ENCODE data around the gene CHD3. TPM values are rescaled to one million over a fixed set of nuclear protein-coding genes. Genes with fewer than 3 reads are reported as not detected.
A peak's percentile ranks its signal among the peaks of the same experiment; 100 is the strongest.

The CHD3 gene
- total RNA-seq, 1 donor from 2014 or later = 119 TPM

- peaks cover 32% of the 10 kb centered on the region for H3K36me3 Mint-ChIP-seq (ENCODE audit: insufficient read depth)
- H3K9me3 Mint-ChIP-seq (ENCODE audit: low read depth) = no peaks in the 10 kb centered on the region
- H3K4me1 Mint-ChIP-seq (ENCODE audit: low read depth) = peaks cover 11% of the 10 kb centered on the region
- H3K27ac Mint-ChIP-seq = no peak overlapping the region
- H3K27me3 Mint-ChIP-seq = no peaks in the 10 kb centered on the region
- TF ChIP-seq, protein P1, sequence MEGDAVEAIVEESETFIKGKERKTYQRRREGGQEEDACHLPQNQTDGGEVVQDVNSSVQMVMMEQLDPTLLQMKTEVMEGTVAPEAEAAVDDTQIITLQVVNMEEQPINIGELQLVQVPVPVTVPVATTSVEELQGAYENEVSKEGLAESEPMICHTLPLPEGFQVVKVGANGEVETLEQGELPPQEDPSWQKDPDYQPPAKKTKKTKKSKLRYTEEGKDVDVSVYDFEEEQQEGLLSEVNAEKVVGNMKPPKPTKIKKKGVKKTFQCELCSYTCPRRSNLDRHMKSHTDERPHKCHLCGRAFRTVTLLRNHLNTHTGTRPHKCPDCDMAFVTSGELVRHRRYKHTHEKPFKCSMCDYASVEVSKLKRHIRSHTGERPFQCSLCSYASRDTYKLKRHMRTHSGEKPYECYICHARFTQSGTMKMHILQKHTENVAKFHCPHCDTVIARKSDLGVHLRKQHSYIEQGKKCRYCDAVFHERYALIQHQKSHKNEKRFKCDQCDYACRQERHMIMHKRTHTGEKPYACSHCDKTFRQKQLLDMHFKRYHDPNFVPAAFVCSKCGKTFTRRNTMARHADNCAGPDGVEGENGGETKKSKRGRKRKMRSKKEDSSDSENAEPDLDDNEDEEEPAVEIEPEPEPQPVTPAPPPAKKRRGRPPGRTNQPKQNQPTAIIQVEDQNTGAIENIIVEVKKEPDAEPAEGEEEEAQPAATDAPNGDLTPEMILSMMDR (IDR thresholded peaks at IDR 0.05; ENCODE audit: unreplicated experiment) = no peak
- H3K4me3 Mint-ChIP-seq (ENCODE audit: low read depth) = no peak overlapping the region
- DNase-seq (ENCODE audit: low spot score, unreplicated experiment) = no peak
These were observed 23.5 kb upstream of the CHD3 start for GRCh38 chr17:7864995-7865650.

DNA sequence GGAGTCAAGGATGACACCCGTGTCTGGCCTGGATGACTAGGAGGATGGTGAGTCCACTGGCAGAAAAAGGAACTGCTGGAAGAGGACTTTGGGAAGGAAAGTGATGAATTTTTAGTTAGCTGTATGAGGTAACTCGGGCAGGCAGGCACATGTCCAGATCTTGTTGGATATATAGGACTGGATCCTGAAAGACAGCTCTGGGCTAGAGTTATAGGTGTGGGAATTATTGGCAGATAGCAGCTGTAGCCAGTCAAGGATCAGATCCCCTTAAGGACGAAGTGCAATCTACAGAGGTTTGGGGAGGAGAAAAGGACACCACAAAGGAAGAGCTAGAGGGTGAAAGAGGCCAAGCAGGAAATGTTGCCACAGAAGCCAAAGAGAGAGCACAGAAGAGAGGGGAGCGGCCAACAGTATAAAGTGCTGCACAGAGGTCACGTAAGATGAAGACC, 20.7 kb upstream of the CHD3 start:
- TF ChIP-seq, protein P1 (IDR thresholded peaks at IDR 0.05; ENCODE audit: unreplicated experiment) = no peak
- Mint-ChIP-seq H3K4me1 (ENCODE audit: low read depth) (peaks cover 9% of the 10 kb centered on the region), H3K9me3 (ENCODE audit: low read depth) (no peaks in the 10 kb centered on the region), H3K27ac (peak overlapping the region; percentile 81), H3K4me3 (ENCODE audit: low read depth) (no peak overlapping the region), H3K27me3 (no peaks in the 10 kb centered on the region), H3K36me3 (ENCODE audit: insufficient read depth) (peaks cover 25% of the 10 kb centered on the region)
- DNase-seq (ENCODE audit: low spot score, unreplicated experiment) = no peak

DNA sequence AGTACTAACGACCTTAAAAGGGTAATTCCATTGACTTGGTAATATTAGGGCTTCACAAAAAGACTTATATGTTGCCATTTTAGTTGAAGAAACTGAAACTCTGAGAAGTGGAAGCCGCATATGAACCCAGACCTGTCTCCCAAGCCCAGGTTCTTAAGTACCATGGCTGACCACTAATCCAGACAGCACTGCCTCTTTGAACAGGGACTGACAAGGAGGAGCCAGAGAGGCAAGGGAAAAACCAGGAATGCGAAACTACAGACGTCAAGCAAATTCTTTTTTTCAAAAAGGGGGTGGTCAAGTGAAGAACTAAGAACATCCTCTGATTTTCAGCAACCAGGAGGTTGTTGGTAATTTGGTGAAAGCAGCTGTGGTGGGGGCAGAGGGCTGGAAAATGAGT, 15.5 kb upstream of the CHD3 start:
- Mint-ChIP-seq H3K36me3 (ENCODE audit: insufficient read depth) (peaks cover 16% of the 10 kb centered on the region), H3K27me3 (no peaks in the 10 kb centered on the region), H3K4me1 (ENCODE audit: low read depth) (no peaks in the 10 kb centered on the region), H3K27ac (no peak overlapping the region), H3K9me3 (ENCODE audit: low read depth) (no peaks in the 10 kb centered on the region), H3K4me3 (ENCODE audit: low read depth) (no peak overlapping the region)
- TF ChIP-seq, protein P1 (IDR thresholded peaks at IDR 0.05; ENCODE audit: unreplicated experiment) = no peak
- DNase-seq (ENCODE audit: low spot score, unreplicated experiment) = no peak

DNA sequence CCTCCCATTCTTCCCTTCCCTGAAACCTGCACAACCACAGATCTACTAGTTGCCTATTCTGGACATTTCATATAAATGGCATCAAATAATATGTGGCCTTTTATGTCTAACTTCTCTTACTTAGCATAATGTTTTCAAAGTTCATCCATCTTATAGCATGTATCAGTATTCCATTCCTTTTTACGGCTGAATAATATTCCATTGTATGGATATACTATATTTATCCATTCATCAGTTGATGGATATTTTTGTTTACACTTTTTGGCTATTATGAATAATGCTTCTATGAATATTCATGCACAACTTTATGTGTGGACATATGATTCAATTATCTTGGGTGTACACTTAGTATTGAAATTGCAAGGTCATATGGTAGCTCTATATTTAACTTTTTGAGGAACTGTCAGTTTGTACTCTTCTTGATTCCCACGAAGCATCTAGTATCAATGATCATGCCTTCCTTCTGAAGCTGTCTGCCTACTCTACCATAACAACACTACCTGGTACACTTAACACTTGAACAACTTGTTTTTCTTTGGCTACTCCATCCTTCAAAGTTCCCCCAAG, 12.7 kb upstream of the CHD3 start:
- Mint-ChIP-seq H3K9me3 (ENCODE audit: low read depth) (no peaks in the 10 kb centered on the region), H3K4me1 (ENCODE audit: low read depth) (no peaks in the 10 kb centered on the region), H3K36me3 (ENCODE audit: insufficient read depth) (peaks cover 14% of the 10 kb centered on the region), H3K27me3 (no peaks in the 10 kb centered on the region), H3K27ac (no peak overlapping the region), H3K4me3 (ENCODE audit: low read depth) (no peak overlapping the region)
- no peak for DNase-seq (ENCODE audit: low spot score, unreplicated experiment)
- TF ChIP-seq, protein P1 (IDR thresholded peaks at IDR 0.05; ENCODE audit: unreplicated experiment) = no peak

DNA sequence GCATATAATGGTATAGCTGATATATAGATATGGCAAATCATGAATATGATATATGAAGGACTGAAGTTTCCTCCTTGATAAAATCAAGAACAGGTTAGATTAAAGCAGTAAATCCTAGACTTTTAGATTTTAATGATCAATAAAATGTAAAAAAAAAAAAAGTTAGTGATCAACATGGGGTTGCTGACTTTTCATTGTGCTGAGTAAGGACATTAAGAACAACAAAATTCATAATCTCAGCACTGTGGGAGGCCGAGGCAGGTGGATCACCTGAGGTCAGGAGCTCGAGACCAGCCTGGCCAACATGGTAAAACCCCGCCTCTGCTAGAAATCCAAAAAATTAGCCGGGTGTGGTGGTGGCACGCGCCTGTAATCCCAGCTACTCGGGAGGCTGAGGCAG, 10.4 kb upstream of the CHD3 start:
- Mint-ChIP-seq H3K27ac (no peak overlapping the region), H3K4me1 (ENCODE audit: low read depth) (no peaks in the 10 kb centered on the region), H3K27me3 (no peaks in the 10 kb centered on the region), H3K36me3 (ENCODE audit: insufficient read depth) (peaks cover 12% of the 10 kb centered on the region), H3K9me3 (ENCODE audit: low read depth) (no peaks in the 10 kb centered on the region), H3K4me3 (ENCODE audit: low read depth) (no peak overlapping the region)
- TF ChIP-seq, protein P1 (IDR thresholded peaks at IDR 0.05; ENCODE audit: unreplicated experiment) = no peak
- no peak for DNase-seq (ENCODE audit: low spot score, unreplicated experiment)
